Mesenchymal stem cell (in vitro differentiated cells and primary cell): ENCODE data around the gene ITGB8.

ENCODE experiments used
- DNase-seq: peaks from one replicate; pipeline ENCODE4 v3.0.0-alpha.2; 2013
- H2AFZ ChIP-seq: one replicate; pipeline ENCODE4 v1.6.1; 2013; ENCODE audit warnings: low read depth, mild to moderate bottlenecking, control low read depth, inconsistent platforms, low read length, moderate library complexity
- H2AK5ac ChIP-seq: 2 replicates; pipeline ENCODE4 v1.6.1; 2013; ENCODE audit warnings: low read length, moderate library complexity, mild to moderate bottlenecking, inconsistent platforms; ENCODE audit not compliant: severe bottlenecking
- H2BK120ac ChIP-seq: one replicate; pipeline ENCODE4 v1.6.1; 2013; ENCODE audit warnings: low read depth, mild to moderate bottlenecking, inconsistent platforms, low read length, moderate library complexity
- H2BK12ac ChIP-seq, 2 experiments: one replicate each; pipeline ENCODE4 v1.6.1; 2013; ENCODE audit warnings: inconsistent platforms in 2 of 2, low read length in 2 of 2, mild to moderate bottlenecking in 2 of 2, moderate library complexity in 2 of 2, control low read depth in 1 of 2
- H2BK15ac ChIP-seq: one replicate; pipeline ENCODE4 v1.6.1; 2013; ENCODE audit warnings: mild to moderate bottlenecking, low read depth, inconsistent platforms; ENCODE audit not compliant: poor library complexity, severe bottlenecking
- H2BK5ac ChIP-seq: 2 replicates; pipeline ENCODE4 v1.6.1; 2013; ENCODE audit warnings: low read depth, mild to moderate bottlenecking, low read length, control low read depth, inconsistent platforms; ENCODE audit not compliant: poor library complexity, severe bottlenecking
- H3K14ac ChIP-seq, 2 experiments: one replicate each; pipeline ENCODE4 v1.6.1; 2013; ENCODE audit warnings: inconsistent platforms in 2 of 2, low read length in 2 of 2, control low read depth in 1 of 2, mild to moderate bottlenecking in 1 of 2, moderate library complexity in 1 of 2
- H3K18ac ChIP-seq, 2 experiments: one replicate each; pipeline ENCODE4 v1.6.1; 2013; ENCODE audit warnings: inconsistent platforms in 2 of 2, low read length in 2 of 2, control low read depth in 1 of 2, low read depth in 1 of 2, mild to moderate bottlenecking in 1 of 2
- H3K23ac ChIP-seq, 2 experiments: one replicate each; pipeline ENCODE4 v1.6.1; 2013; ENCODE audit warnings: inconsistent platforms in 2 of 2, low read length in 2 of 2, mild to moderate bottlenecking in 2 of 2, moderate library complexity in 2 of 2, control low read depth in 1 of 2
- H3K27ac ChIP-seq: 2 replicates; pipeline ENCODE4 v1.5.1; 2013; ENCODE audit warnings: mild to moderate bottlenecking, moderate library complexity, low read length, control low read depth, inconsistent platforms; ENCODE audit not compliant: poor library complexity, severe bottlenecking
- H3K27me3 ChIP-seq, 2 experiments: 2 replicates each; pipeline versions ENCODE4 v1.6.1 to v1.7.0; 2013; ENCODE audit warnings: low read length in 2 of 2, mild to moderate bottlenecking in 2 of 2, moderate library complexity in 2 of 2, control low read depth in 1 of 2, inconsistent platforms in 1 of 2; ENCODE audit not compliant: control insufficient read depth in 1 of 2, insufficient read depth in 1 of 2
- H3K36me3 ChIP-seq, 2 experiments: 2 replicates each; pipeline versions ENCODE4 v1.6.1 to v1.7.0; 2013; ENCODE audit warnings: low read length in 2 of 2, control low read depth in 1 of 2, inconsistent platforms in 1 of 2, low read depth in 1 of 2, mild to moderate bottlenecking in 1 of 2; ENCODE audit not compliant: insufficient read depth in 2 of 2, control insufficient read depth in 1 of 2
- H3K4ac ChIP-seq, 2 experiments: one replicate each; pipeline ENCODE4 v1.6.1; 2013; ENCODE audit warnings: inconsistent platforms in 2 of 2, low read length in 2 of 2, mild to moderate bottlenecking in 2 of 2, moderate library complexity in 2 of 2, control low read depth in 1 of 2, low read depth in 1 of 2
- H3K4me1 ChIP-seq: 2 replicates; pipeline ENCODE4 v1.6.1; 2013; ENCODE audit warnings: low read depth, low read length, control low read depth; ENCODE audit not compliant: control insufficient read depth, insufficient read depth
- H3K4me2 ChIP-seq: 2 replicates; pipeline ENCODE4 v1.6.1; 2013; ENCODE audit warnings: low read length, mild to moderate bottlenecking, inconsistent platforms; ENCODE audit not compliant: poor library complexity, severe bottlenecking
- H3K4me3 ChIP-seq, 2 experiments: 2 replicates each; pipeline versions ENCODE4 v1.5.1 to v1.7.0; 2013; ENCODE audit warnings: low read length in 2 of 2, mild to moderate bottlenecking in 2 of 2, control low read depth in 1 of 2, low read depth in 1 of 2; ENCODE audit not compliant: insufficient read depth in 1 of 2
- H3K79me1 ChIP-seq: replicated peaks from 2 replicates; pipeline ENCODE4 v1.6.1; 2013; ENCODE audit warnings: mild to moderate bottlenecking, control low read depth, low read length, inconsistent platforms; ENCODE audit not compliant: poor library complexity, severe bottlenecking
- H3K9ac ChIP-seq: 2 replicates; pipeline ENCODE4 v1.7.0; 2013; ENCODE audit warnings: mild to moderate bottlenecking, low read length, moderate library complexity
- H3K9me3 ChIP-seq: 2 replicates; pipeline ENCODE4 v1.7.0; 2013; ENCODE audit warnings: mild to moderate bottlenecking, low read length; ENCODE audit not compliant: control insufficient read depth
- H4K8ac ChIP-seq: one replicate; pipeline ENCODE4 v1.6.1; 2013; ENCODE audit warnings: inconsistent platforms, mild to moderate bottlenecking, low read length, moderate library complexity
- H4K91ac ChIP-seq: one replicate; pipeline ENCODE4 v1.6.1; 2013; ENCODE audit warnings: mild to moderate bottlenecking, low read length, inconsistent platforms
- WGBS: methylation state at CpG from one replicate; pipeline ENCODE4 v1.1.7; 2013; ENCODE audit warnings: mixed read lengths; 5-methylcytosine and 5-hydroxymethylcytosine counted together

The ITGB8 gene

GRCh38 chr7:20430664-20431063 is 100.0 kb downstream of the ITGB8 start:
- no peak for DNase-seq
- Histone ChIP-seq H2BK15ac (no peak overlapping the region), H3K4me3 (no peak overlapping the region), H4K91ac (no peak overlapping the region), H3K9ac (no peak overlapping the region), H4K8ac (no peak overlapping the region), H3K9me3 (no peaks in the 10 kb centered on the region), H2BK12ac (no peak overlapping the region), H3K27me3 (no peaks in the 10 kb centered on the region), H2BK5ac (no peak overlapping the region), H3K4ac (no peak overlapping the region), H2AFZ (no peak overlapping the region), H3K79me1 (no peaks in the 10 kb centered on the region), H2AK5ac (no peak overlapping the region), H3K27ac (peak overlapping the region; percentile 81), H3K36me3 (no peaks in the 10 kb centered on the region), H3K23ac (no peak overlapping the region), H3K18ac (no peak overlapping the region), H3K14ac (no peak overlapping the region), H3K4me1 (peaks cover 2% of the 10 kb centered on the region), H2BK120ac (no peak overlapping the region), H3K4me2 (no peak overlapping the region)
- 89% methylated on average over 1 of the region's 3 CpGs for WGBS

GRCh38 chr7:20431146-20431545 is 100.4 kb downstream of the ITGB8 start:
- Histone ChIP-seq H2AFZ (no peak overlapping the region), H3K27me3 (no peaks in the 10 kb centered on the region), H2AK5ac (no peak overlapping the region), H3K9ac (no peak overlapping the region), H3K4me2 (peak overlapping the region; percentile 22), H3K14ac (no peak overlapping the region), H3K4me1 (peaks cover 2% of the 10 kb centered on the region), H2BK15ac (no peak overlapping the region), H4K91ac (no peak overlapping the region), H3K79me1 (no peaks in the 10 kb centered on the region), H3K4ac (no peak overlapping the region), H3K27ac (peak overlapping the region; percentile 92), H3K4me3 (no peak overlapping the region), H2BK12ac (no peak overlapping the region), H3K23ac (no peak overlapping the region), H2BK120ac (no peak overlapping the region), H3K36me3 (no peaks in the 10 kb centered on the region), H2BK5ac (no peak overlapping the region), H3K9me3 (no peaks in the 10 kb centered on the region), H4K8ac (no peak overlapping the region), H3K18ac (no peak overlapping the region)
- 100% methylated on average over 1 of the region's 2 CpGs for WGBS
- no peak for DNase-seq

- no peak overlapping the region for H2AFZ ChIP-seq
- no peak overlapping the region for H3K4me2 ChIP-seq
- no peak overlapping the region for H2BK5ac ChIP-seq
- no peaks in the 10 kb centered on the region for H3K79me1 ChIP-seq
- no peak overlapping the region for H3K18ac ChIP-seq
- no peak overlapping the region for H3K23ac ChIP-seq
- H3K9ac ChIP-seq: no peak overlapping the region
- no peak overlapping the region for H4K91ac ChIP-seq
- peak overlapping the region; percentile 5 for H2AK5ac ChIP-seq
- H3K4me3 ChIP-seq: no peak overlapping the region
- DNase-seq: no peak
- no peak overlapping the region for H3K4ac ChIP-seq
- H3K27me3 ChIP-seq: no peaks in the 10 kb centered on the region
- no peak overlapping the region for H4K8ac ChIP-seq
- no peaks in the 10 kb centered on the region for H3K9me3 ChIP-seq
- H3K27ac ChIP-seq: peak overlapping the region; percentile 14
- no peak overlapping the region for H2BK12ac ChIP-seq
- peaks cover 2% of the 10 kb centered on the region for H3K4me1 ChIP-seq
- H2BK120ac ChIP-seq: no peak overlapping the region
- 87% methylated on average over 4 of the region's 4 CpGs for WGBS
- no peak overlapping the region for H2BK15ac ChIP-seq
- H3K14ac ChIP-seq: no peak overlapping the region
- no peaks in the 10 kb centered on the region for H3K36me3 ChIP-seq
Measured at GRCh38 chr7:20432071-20432470, 101.4 kb downstream of the ITGB8 start.

- Histone ChIP-seq H4K91ac (no peak overlapping the region), H3K4ac (no peak overlapping the region), H3K27me3 (no peaks in the 10 kb centered on the region), H2BK15ac (no peak overlapping the region), H3K79me1 (no peaks in the 10 kb centered on the region), H2BK12ac (no peak overlapping the region), H2BK5ac (no peak overlapping the region), H3K36me3 (no peaks in the 10 kb centered on the region), H3K4me2 (no peak overlapping the region), H3K23ac (no peak overlapping the region), H3K18ac (no peak overlapping the region), H3K9me3 (no peaks in the 10 kb centered on the region), H3K4me1 (peaks cover 4% of the 10 kb centered on the region), H3K14ac (no peak overlapping the region), H3K4me3 (no peak overlapping the region), H3K9ac (peak overlapping the region; percentile 53), H2AK5ac (no peak overlapping the region), H4K8ac (no peak overlapping the region), H3K27ac (no peak overlapping the region), H2BK120ac (no peak overlapping the region), H2AFZ (no peak overlapping the region)
- DNase-seq: no peak
- WGBS: 93% methylated on average over 1 of the region's 3 CpGs
Measured at GRCh38 chr7:20435305-20435704, 104.6 kb downstream of the ITGB8 start.
